Bronchial epithelial cell (primary cell): ENCODE measurements around the gene PHLDA2. TPM values are rescaled to one million over a fixed set of nuclear protein-coding genes. Genes with fewer than 3 reads are reported as not detected.

Source experiments
- DNase-seq: peaks from one replicate; pipeline ENCODE4 v3.0.0-alpha.2; 2010; ENCODE audit warnings: low read depth
- FAIRE-seq: peaks from 2 replicates; lab custom pipeline; 2011; peaks lifted over from hg19 to GRCh38; lab: Jason Lieb, UNC
- H3K27me3 ChIP-seq: 2 replicates; pipeline ENCODE4 v1.5.1; 2011; ENCODE audit warnings: low read length; ENCODE audit not compliant: control insufficient read depth, insufficient read depth
- H3K36me3 ChIP-seq: 2 replicates; pipeline ENCODE4 v1.5.1; 2011; ENCODE audit warnings: low read length; ENCODE audit not compliant: control insufficient read depth, insufficient read depth
- H3K4me3 ChIP-seq: 2 replicates; pipeline ENCODE4 v1.5.1; 2011; ENCODE audit warnings: mild to moderate bottlenecking, low read depth, low read length, control low read depth
- total RNA-seq: library from RNA; depleted of rRNA; stranded (reverse); fragments of >200 nt; gene quantifications from 2 replicates; pipeline ENCODE4 v1.2.1, GENCODE V29; 2014
- TF ChIP-seq, protein P1 (sequence below): IDR thresholded peaks from 2 replicates; pipeline ENCODE4 v1.5.1; 2011; ENCODE audit warnings: mild to moderate bottlenecking, moderate library complexity, low read length, control low read depth, inconsistent platforms; ENCODE audit not compliant: insufficient read depth, severe bottlenecking

PHLDA2 gene
- total RNA-seq, 1 donor from 2014 or later: 5.0 TPM

- peak overlapping the region; percentile 40 for H3K4me3 ChIP-seq
- H3K36me3 ChIP-seq: no peaks in the 10 kb centered on the region
- DNase-seq (no peak), FAIRE-seq (no peak)
- TF ChIP-seq, protein P1, sequence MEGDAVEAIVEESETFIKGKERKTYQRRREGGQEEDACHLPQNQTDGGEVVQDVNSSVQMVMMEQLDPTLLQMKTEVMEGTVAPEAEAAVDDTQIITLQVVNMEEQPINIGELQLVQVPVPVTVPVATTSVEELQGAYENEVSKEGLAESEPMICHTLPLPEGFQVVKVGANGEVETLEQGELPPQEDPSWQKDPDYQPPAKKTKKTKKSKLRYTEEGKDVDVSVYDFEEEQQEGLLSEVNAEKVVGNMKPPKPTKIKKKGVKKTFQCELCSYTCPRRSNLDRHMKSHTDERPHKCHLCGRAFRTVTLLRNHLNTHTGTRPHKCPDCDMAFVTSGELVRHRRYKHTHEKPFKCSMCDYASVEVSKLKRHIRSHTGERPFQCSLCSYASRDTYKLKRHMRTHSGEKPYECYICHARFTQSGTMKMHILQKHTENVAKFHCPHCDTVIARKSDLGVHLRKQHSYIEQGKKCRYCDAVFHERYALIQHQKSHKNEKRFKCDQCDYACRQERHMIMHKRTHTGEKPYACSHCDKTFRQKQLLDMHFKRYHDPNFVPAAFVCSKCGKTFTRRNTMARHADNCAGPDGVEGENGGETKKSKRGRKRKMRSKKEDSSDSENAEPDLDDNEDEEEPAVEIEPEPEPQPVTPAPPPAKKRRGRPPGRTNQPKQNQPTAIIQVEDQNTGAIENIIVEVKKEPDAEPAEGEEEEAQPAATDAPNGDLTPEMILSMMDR: peak; percentile 66
- H3K27me3 ChIP-seq: no peaks in the 10 kb centered on the region
Measured at GRCh38 chr11:2892967-2893528, 36.2 kb downstream of the PHLDA2 start.

- H3K36me3 ChIP-seq: no peaks in the 10 kb centered on the region
- no peak for FAIRE-seq
- H3K27me3 ChIP-seq: no peaks in the 10 kb centered on the region
- TF ChIP-seq, protein P1: peak; percentile 97
- no peak for DNase-seq
- peak overlapping the region; percentile 40 for H3K4me3 ChIP-seq
Measured at GRCh38 chr11:2892215-2892966, 36.8 kb downstream of the PHLDA2 start.

DNA sequence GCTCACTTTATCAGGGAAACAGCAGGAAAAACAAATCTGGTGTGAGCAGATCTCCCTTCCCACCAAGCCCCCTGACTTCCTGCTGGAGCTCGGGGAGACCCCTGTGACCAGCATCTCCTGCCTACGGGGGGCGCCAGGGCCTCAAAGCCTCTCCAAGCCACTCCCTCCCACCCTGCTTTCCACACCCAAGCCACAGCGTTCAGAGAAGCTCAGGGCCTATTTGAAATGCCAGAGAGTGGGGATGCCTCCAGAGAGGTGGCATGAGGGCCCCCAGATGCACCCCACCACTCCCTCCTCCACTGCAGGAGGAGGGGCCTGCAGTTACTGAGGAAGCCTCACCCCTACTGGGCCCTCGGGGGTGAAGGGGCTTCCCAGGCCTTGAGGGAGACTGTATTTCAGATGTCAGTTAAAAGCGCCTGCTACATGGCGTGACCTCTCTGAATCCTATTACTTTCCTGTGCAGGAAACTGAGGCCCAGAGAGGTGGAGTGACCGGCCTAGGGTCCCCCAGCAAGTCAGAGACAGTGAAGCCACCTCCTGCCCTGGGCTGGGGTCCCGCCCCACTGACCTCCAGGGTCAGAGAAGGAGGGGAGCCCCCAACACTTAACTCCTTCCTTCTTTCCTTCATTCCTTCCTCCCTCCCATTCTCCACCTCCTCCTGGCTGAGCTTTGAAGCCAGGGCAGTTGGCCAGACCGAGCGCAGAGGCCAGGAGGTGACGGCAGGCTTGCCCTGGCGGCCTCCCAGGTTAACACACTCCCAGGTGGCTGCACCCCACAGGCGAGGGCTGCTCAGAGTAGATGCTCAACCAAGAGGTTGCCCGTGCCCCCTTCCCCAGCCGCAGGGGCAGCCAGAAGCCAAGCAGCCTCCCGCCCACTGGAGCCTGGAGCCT is 37.6 kb downstream of the PHLDA2 start:
- no peak for FAIRE-seq
- DNase-seq: no peak
- TF ChIP-seq, protein P1: no peak
- H3K27me3 ChIP-seq: no peaks in the 10 kb centered on the region
- H3K36me3 ChIP-seq: no peaks in the 10 kb centered on the region
- H3K4me3 ChIP-seq: peak overlapping the region; percentile 40

DNA sequence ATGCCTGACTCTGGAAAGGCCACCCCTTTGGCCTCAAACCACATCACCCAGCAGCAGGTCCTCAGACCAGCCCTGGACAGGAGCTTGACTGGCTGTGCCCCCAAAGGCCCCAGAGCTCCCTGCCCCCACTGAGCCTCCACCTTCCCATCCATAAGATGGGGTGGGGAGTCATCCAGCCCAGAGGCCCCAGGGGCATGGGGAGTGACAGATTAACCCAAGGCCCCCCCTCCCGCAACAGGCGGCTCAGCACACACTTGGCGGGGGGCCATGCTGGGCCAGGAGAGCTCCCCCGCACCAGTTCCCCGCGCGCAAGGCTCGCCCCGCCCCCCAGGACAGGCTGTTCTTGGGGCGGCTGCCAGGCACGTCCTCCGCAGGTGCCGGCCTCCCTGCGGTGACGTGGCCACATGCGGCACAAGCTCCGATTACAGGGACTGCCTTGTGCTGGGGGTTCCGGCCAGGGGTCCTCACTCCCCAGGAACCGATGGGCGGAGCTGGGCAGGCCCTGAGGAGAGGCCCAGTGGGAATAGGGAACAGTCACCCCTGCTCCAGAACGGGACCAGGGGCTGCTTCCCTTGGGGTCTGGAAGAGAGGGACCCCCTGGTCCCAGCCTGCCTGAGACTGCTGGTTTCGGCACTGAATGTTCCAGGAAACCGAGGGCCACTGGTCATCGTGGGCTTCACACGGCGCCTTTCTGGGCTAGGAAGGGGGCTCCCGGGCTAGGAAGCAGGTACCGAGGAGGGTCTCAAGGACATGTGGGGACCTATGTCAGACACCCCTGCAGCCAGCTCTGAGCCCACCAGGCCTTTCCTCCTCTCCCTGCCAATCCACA is 38.5 kb downstream of the PHLDA2 start:
- TF ChIP-seq, protein P1: no peak
- Histone ChIP-seq H3K36me3 (no peaks in the 10 kb centered on the region), H3K27me3 (no peaks in the 10 kb centered on the region), H3K4me3 (no peak overlapping the region)
- FAIRE-seq: no peak
- no peak for DNase-seq
